Measurements from ENCODE around the gene GLB1L.
"Not testable (repeated sequence)": the region's sequence is repeated elsewhere in the genome, so short reads cannot be mapped to it uniquely, and the experiment has no call there.

The GLB1L gene

DNA sequence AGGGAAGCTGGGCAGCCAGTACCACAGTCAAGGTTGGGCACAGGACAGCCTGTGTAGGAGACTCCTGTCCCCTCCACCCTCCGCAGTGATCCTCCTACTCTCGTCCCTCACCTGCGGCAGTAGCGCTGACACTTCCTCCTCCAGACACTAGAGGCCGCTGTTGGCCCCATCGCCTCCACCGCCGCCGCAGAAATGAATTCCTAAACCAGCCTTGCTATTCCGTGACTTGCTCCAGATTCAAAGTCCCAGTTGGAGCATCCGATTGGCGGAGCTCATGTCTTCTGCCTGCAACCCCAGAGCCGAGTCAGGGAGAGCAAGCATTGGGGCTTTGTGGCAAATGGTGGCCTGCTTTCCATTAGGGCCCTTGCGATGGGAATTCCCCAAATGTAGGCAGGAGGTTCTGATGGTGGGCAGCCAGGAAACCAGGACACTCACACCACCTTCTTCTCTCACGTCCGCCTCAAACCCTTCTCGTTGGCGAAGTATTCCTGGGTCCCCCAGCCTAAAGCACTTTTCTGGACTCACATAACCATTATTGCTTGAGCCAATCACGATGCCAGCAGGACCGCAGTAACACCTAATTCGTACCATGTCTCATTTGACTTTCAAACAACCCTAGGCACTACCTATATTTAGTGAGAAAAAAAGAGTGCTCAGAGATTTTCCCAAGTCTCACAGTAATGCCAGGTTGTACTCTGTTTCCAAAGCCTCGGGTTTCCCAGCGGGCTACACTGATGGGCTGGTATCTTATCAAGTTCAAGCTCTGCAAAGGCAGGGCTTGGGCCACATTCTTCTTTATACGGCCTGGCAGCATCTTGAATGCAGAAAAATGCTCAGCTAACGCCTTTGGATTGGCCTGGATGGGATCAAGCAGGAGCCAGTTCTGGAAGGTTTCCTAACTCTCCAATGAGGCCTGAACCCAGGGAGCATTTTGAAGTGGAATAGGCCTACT is 32.7 kb upstream of the GLB1L start:
- no peaks in the 10 kb centered on the region for H3K9me3 Mint-ChIP-seq
- ATAC-seq (replicated peaks) = no peak
- DNase-seq = peak; percentile 68 to 77 (median 70)
- H3K36me3 Mint-ChIP-seq (ENCODE audit: insufficient read depth) = peaks cover 48% of the 10 kb centered on the region
- H3K27me3 Mint-ChIP-seq = no peaks in the 10 kb centered on the region
- peaks cover 28 to 34% of the 10 kb centered on the region in 2 donors for H3K4me1 Mint-ChIP-seq (ENCODE audit: low read depth in 2 of 2)
- peak overlapping the region; percentile 98 to 99 for H3K27ac Mint-ChIP-seq
- peak overlapping the region; percentile 83 to 84 for H3K4me3 Mint-ChIP-seq

DNA sequence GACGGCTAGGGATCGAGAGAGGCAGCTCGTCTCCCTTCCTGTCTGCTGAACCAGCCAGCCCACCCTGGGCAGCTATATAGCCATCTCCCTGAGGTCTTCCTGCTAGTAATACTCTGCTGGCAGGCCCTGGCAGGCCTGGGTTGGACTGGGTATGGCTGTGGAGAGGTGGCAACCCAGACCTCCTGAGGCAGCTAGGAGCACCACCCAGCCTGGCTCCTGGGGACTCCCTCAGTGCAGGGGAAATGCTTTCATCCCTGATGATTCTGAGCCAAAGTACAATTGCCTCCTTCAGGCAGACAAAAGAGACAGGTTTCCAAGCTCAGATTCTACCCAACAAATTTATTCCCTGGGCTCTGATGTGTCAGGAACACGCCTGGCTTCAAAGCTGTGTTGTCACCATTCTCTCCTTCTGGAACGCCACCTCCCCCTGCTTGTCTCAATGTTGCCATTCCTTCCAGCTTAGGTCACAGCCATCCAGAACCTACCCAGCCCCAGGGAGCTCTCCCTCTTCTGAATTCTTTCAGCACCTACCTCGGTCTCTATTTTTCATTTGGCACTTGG is 29.2 kb upstream of the GLB1L start:
- H3K9me3 Mint-ChIP-seq = no peaks in the 10 kb centered on the region
- H3K4me3 Mint-ChIP-seq = no peak overlapping the region
- DNase-seq = no peak
- no peak for ATAC-seq (replicated peaks)
- H3K27ac Mint-ChIP-seq = no peak overlapping the region
- H3K36me3 Mint-ChIP-seq (ENCODE audit: insufficient read depth) = peaks cover 15% of the 10 kb centered on the region
- no peaks in the 10 kb centered on the region for H3K27me3 Mint-ChIP-seq
- peaks cover 18 to 19% of the 10 kb centered on the region in 2 donors for H3K4me1 Mint-ChIP-seq (ENCODE audit: low read depth in 2 of 2)

DNA sequence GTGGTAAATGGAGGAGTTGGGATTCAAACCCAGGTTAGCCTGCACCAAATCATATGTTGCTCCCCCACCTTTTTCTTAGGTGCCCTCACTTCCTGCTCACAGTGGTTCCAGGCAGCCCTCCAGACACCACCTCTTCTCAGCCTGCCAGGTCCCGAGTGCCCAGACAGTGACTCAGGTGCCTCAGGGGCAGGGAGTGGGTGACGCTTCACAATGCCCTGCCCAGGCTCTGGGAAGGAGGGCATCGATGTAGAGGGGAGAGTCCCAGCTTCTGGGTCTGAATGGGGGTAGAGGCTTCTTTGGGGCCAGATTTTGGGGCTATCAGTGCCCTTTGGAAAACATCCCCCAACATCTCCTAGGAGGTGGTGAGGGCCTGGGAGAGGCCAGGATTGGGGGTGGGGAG is 28.7 kb upstream of the GLB1L start:
- no peak for DNase-seq
- peaks cover 17% of the 10 kb centered on the region in 2 donors for H3K4me1 Mint-ChIP-seq (ENCODE audit: low read depth in 2 of 2)
- no peak for ATAC-seq (replicated peaks)
- H3K27ac Mint-ChIP-seq = no peak overlapping the region
- no peaks in the 10 kb centered on the region for H3K27me3 Mint-ChIP-seq
- no peak overlapping the region for H3K4me3 Mint-ChIP-seq
- peaks cover 10% of the 10 kb centered on the region for H3K36me3 Mint-ChIP-seq (ENCODE audit: insufficient read depth)
- no peaks in the 10 kb centered on the region for H3K9me3 Mint-ChIP-seq

DNA sequence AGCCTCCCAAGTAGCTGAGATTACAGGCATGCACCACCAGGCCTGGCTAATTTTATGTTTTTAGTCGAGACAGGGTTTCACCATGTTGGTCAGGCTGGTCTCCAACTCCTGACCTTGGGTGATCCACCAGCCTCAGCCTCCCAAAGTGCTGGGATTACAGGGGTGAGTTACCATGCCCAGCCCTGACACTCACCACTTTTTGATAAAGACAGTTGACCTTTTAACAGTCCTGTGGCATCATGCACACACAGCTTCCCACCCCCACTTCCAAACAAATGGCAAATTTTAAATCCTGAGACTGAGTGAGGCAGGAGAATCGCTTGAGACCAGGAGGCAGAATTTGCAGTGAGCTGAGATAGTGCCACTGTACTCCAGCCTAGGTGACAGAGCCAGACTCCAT is 27.8 kb upstream of the GLB1L start:
- H3K4me1 Mint-ChIP-seq (ENCODE audit: low read depth in 2 of 2) = peaks cover 8% of the 10 kb centered on the region in 2 donors
- peaks cover 2% of the 10 kb centered on the region for H3K36me3 Mint-ChIP-seq (ENCODE audit: insufficient read depth)
- ATAC-seq (replicated peaks) (no peak), DNase-seq (no peak)
- no peaks in the 10 kb centered on the region for H3K9me3 Mint-ChIP-seq
- no peaks in the 10 kb centered on the region for H3K27me3 Mint-ChIP-seq
- no peak overlapping the region for H3K27ac Mint-ChIP-seq
- H3K4me3 Mint-ChIP-seq = no peak overlapping the region

DNA sequence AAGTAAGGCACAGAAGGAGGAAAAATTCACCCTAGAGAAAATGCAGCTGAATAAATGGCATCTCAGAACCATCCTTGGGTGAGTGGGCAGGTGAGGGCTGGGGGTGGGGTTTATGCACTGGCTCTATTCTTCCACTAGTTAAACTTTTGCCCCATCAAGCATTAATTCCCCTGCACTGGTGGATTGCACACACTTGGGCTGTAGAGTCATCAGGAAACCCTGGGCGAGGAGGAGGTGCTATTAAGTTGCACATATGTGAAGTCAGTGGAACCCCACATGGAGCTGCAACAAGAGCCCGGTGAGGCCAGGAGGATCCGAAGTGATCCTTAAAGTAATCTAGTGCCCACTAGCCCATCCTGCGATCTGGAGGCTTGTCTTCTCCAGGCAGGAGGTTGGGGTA is 27.1 kb upstream of the GLB1L start:
- Mint-ChIP-seq H3K27ac (no peak overlapping the region), H3K9me3 (no peaks in the 10 kb centered on the region), H3K4me1 (ENCODE audit: low read depth in 2 of 2) (peaks cover 1 to 2% of the 10 kb centered on the region in 2 donors), H3K36me3 (ENCODE audit: insufficient read depth) (no peaks in the 10 kb centered on the region), H3K27me3 (no peaks in the 10 kb centered on the region), H3K4me3 (no peak overlapping the region)
- DNase-seq (no peak), ATAC-seq (replicated peaks) (no peak)

DNA sequence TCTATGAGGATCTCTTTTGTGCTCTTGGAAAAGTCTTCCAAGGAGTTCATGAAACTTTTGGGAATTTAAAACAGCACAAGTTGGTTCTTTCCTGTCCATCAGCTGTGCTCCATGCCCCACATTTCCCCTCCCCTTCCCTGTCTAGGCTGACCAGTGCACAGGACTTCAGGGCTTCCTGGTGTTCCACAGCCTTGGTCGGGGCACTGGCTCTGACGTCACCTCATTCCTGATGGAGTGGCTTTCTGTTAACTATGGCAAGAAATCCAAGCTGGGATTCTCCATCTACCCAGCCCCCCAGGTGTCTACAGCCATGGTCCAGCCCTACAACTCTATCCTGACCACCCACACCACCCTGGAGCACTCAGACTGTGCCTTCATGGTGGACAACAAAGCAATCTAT is 25.8 kb upstream of the GLB1L start:
- Mint-ChIP-seq H3K27me3 (no peaks in the 10 kb centered on the region), H3K27ac (no peak overlapping the region), H3K4me1 (ENCODE audit: low read depth in 2 of 2) (no peaks in the 10 kb centered on the region), H3K9me3 (no peaks in the 10 kb centered on the region), H3K4me3 (no peak overlapping the region), H3K36me3 (ENCODE audit: insufficient read depth) (no peaks in the 10 kb centered on the region)
- ATAC-seq (replicated peaks) (no peak), DNase-seq (no peak)

DNA sequence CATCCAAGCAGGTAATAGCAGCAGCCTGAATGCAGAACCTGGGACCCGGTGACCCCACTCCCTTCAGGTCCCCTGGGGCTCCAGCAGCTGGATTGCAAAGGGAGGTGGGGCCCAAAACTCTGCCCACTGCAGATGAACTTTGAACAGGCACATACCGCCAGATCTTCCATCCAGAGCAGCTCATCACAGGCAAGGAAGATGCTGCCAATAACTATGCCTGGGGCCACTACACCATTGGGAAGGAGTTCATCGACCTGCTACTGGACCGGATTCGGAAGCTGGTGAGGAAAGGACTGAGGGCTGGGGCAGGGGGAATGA is 24.8 kb upstream of the GLB1L start:
- peak overlapping the region in 1 of 2 donors; percentile 38 for H3K27ac Mint-ChIP-seq
- no peaks in the 10 kb centered on the region for H3K4me1 Mint-ChIP-seq (ENCODE audit: low read depth in 2 of 2)
- no peaks in the 10 kb centered on the region for H3K36me3 Mint-ChIP-seq (ENCODE audit: insufficient read depth)
- no peak for DNase-seq
- no peaks in the 10 kb centered on the region for H3K27me3 Mint-ChIP-seq
- no peak for ATAC-seq (replicated peaks)
- no peaks in the 10 kb centered on the region for H3K9me3 Mint-ChIP-seq
- H3K4me3 Mint-ChIP-seq = no peak overlapping the region

DNA sequence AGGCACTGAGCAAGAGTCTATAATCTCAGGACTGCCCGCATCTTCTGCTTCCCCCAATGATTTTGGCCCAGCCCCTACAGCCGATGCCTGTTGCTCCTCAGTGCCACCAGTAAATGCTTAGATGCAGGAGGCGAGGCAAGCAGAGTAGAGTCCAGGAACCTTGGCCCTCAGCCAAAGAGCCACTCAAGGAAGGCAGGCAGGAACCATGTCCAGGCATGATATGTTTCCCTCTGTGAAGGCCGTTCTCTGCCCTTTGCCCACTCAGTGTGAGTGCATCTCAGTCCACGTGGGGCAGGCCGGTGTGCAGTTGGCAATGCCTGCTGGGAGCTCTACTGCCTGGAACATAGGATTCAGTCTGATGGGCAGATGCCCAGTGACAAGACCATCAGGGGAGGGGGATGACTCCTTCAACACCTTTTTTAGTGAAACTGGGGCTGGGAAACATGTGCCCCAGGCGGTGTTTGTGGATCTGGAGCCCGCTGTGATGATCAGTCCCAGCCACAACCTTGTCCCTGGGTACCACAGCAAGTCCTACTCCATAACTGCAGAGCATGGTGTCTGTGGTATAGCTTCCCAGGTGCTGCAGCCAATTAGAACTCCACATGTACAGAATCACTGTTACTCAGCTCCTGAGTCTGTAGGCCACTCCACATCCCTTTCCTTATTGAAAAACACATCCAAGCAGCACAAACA is 24.3 kb upstream of the GLB1L start:
- ATAC-seq (replicated peaks) = no peak
- Mint-ChIP-seq H3K27me3 (no peaks in the 10 kb centered on the region), H3K9me3 (no peaks in the 10 kb centered on the region), H3K4me1 (ENCODE audit: low read depth in 2 of 2) (no peaks in the 10 kb centered on the region), H3K4me3 (no peak overlapping the region), H3K36me3 (ENCODE audit: insufficient read depth) (no peaks in the 10 kb centered on the region), H3K27ac (peak overlapping the region in 1 of 2 donors; percentile 38)
- no peak for DNase-seq

DNA sequence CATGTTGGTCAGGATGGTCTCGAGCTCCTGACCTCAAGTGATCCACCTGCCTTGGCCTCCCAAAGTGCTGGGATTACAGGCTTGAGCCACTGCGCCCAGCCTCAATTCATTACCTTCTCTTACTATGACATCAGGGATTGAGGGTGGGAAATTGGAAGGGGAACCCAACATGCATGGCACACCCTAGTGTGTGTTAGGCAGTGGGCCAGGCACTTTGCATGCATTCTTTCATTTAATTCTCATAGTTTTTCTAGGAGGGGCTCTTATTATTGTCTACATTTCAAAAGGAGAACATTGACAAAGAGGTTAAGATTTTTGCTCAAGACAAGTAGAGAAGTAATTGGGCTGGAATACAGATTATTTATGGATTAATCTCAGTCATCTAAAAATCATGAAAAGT is 23.1 kb upstream of the GLB1L start:
- H3K4me1 Mint-ChIP-seq (ENCODE audit: low read depth in 2 of 2) = no peaks in the 10 kb centered on the region
- H3K36me3 Mint-ChIP-seq (ENCODE audit: insufficient read depth) = no peaks in the 10 kb centered on the region
- DNase-seq (no peak), ATAC-seq (replicated peaks) (no peak)
- no peaks in the 10 kb centered on the region for H3K9me3 Mint-ChIP-seq
- H3K4me3 Mint-ChIP-seq = no peak overlapping the region
- H3K27ac Mint-ChIP-seq = no peak overlapping the region
- H3K27me3 Mint-ChIP-seq = no peaks in the 10 kb centered on the region

DNA sequence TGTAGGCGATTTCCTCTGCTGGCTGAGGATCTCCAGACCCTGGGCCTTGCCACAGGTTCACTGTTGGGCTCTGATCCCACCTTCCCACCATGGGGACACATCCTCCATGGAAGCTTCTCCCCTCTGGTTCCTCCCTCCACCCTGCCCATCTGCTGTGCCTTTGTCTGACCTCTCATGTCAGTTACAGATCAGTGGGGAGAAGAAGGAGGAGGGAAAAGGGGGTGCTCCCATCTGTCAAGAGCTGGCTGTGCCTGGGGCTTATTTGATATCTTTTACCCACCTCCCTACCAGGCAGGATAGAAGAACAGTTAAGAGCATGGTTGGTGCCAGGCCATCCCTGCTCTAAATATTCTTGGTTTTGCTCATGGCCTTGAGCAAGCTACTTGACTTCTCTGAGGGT is 21.6 kb upstream of the GLB1L start:
- Mint-ChIP-seq H3K27ac (no peak overlapping the region), H3K4me3 (no peak overlapping the region), H3K27me3 (peaks cover 0 to 3% of the 10 kb centered on the region in 2 donors), H3K9me3 (no peaks in the 10 kb centered on the region), H3K4me1 (ENCODE audit: low read depth in 2 of 2) (no peaks in the 10 kb centered on the region), H3K36me3 (ENCODE audit: insufficient read depth) (no peaks in the 10 kb centered on the region)
- ATAC-seq (replicated peaks) = no peak
- no peak for DNase-seq

DNA sequence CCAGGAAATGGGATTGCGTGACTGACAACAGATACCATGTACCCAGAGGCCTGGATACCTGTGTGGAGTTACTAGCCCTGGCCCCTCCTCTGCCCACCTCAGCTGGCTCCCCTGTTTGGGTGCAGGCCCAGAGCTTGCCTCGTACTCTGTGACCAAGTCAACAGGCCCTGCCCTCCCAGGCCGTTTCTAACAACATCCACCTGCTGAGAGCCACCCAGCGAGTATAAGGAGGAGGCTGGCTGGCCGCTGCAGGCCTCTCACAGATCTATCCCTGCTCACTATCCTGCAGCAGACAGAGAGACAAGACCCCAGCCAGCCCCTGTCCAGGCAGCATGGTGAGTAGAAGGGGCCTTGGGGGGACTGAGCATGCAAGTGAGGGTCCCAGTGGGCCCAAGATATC is 21.0 kb upstream of the GLB1L start:
- Mint-ChIP-seq H3K27me3 (peaks cover 0 to 10% of the 10 kb centered on the region in 2 donors), H3K4me1 (ENCODE audit: low read depth in 2 of 2) (no peaks in the 10 kb centered on the region), H3K36me3 (ENCODE audit: insufficient read depth) (no peaks in the 10 kb centered on the region), H3K9me3 (no peaks in the 10 kb centered on the region), H3K4me3 (no peak overlapping the region), H3K27ac (peak overlapping the region in 1 of 2 donors; percentile 44)
- no peak for DNase-seq
- no peak for ATAC-seq (replicated peaks)

DNA sequence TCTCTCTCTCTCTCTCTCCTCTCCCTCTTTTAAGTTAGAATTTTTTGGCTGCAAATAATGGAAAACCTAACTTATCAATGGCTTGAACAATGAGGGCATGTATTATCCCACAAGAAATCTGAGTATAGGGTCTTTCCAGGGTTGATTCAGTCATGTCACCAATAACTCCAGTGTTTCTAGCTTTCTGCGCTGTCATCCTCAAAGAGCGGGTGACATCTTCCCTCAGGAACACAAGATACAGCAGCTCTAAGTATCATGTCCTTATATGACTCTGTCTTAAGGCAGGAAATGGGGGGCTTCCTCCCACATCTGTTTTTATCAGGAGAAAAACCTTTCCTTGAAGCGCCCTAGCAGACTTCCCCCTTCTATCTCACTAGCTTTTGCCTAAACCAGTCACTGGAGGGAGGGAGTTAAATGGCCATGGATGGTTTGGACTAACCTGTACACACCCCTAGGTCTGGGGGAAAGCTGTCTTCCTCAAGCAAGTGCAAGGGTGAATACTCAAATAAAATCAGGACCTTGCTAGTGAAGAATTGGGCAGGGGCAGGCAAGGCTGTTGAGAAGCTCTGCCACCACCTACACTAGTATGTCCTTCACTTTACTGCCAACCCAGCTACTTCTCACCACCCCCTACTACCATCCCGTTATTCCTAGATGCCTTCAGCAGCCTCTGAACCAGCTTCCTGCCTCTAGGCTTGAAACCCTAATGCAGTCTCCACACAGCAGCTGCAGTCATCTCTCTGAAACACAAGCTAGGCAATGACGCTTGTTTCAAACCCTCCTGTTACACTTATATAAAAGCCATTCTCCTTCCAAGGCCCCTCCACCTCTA is 16.0 kb upstream of the GLB1L start:
- DNase-seq = no peak

DNA sequence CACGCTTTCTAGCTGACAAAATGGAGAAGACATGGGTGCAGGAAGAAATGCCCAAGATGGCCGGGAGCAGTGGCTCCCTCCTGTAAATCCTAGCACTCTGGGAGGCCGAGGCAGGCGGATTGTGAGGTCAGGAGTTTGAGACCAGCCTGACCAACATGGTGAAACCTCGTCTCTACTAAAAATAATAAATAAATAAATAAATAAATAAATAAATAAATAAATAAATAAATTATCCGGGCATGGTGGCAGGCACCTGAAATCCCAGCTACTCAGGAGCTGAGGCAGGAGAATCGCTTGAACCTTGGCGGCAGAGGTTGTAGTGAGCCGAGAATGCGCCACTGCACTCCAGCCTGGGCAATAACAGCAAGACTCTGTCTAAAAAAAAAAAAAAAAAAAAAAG is 13.7 kb upstream of the GLB1L start:
- not testable (repeated sequence) for DNase-seq; ATAC-seq (replicated peaks); H3K4me3 Mint-ChIP-seq; H3K9me3 Mint-ChIP-seq; H3K27ac Mint-ChIP-seq; H3K4me1 Mint-ChIP-seq (ENCODE audit: low read depth in 2 of 2)
- peaks cover 13 to 30% of the 10 kb centered on the region in 2 donors for H3K27me3 Mint-ChIP-seq
- H3K36me3 Mint-ChIP-seq (ENCODE audit: insufficient read depth) = peaks cover 11% of the 10 kb centered on the region

More for the DNA sequence above, 16.0 kb upstream of the GLB1L start:
- H3K27ac Mint-ChIP-seq = peak overlapping the region in 1 of 2 donors; percentile 85
- no peaks in the 10 kb centered on the region for H3K4me1 Mint-ChIP-seq (ENCODE audit: low read depth in 2 of 2)
- H3K9me3 Mint-ChIP-seq = no peaks in the 10 kb centered on the region
- H3K4me3 Mint-ChIP-seq = no peak overlapping the region
- no peaks in the 10 kb centered on the region for H3K36me3 Mint-ChIP-seq (ENCODE audit: insufficient read depth)
- peaks cover 13 to 30% of the 10 kb centered on the region in 2 donors for H3K27me3 Mint-ChIP-seq
- ATAC-seq (replicated peaks) = no peak
